H9 (cell line): ENCODE measurements around the gene TRERF1. TPM values are rescaled to one million over a fixed set of nuclear protein-coding genes. Genes with fewer than 3 reads are reported as not detected.

Experiments
- DNase-seq: peaks from one replicate; pipeline ENCODE4 v3.0.0-alpha.2; 2017
- H2AFZ ChIP-seq: one replicate; pipeline ENCODE4 v1.6.1; 2013; ENCODE audit warnings: mild to moderate bottlenecking, low read length, control low read depth, moderate library complexity
- H2AK5ac ChIP-seq: 2 replicates; pipeline ENCODE4 v1.6.1; 2013; ENCODE audit warnings: low read length, control low read depth, mixed read lengths; ENCODE audit not compliant: insufficient read length
- H2BK120ac ChIP-seq: one replicate; pipeline ENCODE4 v1.6.1; 2013; ENCODE audit warnings: low read depth, mild to moderate bottlenecking, low read length, control low read depth, inconsistent platforms; ENCODE audit not compliant: poor library complexity, severe bottlenecking
- H2BK12ac ChIP-seq: 2 replicates; pipeline ENCODE4 v1.6.1; 2013; ENCODE audit warnings: low read length, control low read depth, mixed read lengths, low read depth; ENCODE audit not compliant: insufficient read length
- H2BK15ac ChIP-seq: 2 replicates; pipeline ENCODE4 v1.6.1; 2013; ENCODE audit warnings: low read depth, low read length, control low read depth
- H2BK20ac ChIP-seq: one replicate; pipeline ENCODE4 v1.6.1; 2013; ENCODE audit warnings: low read depth, mild to moderate bottlenecking, low read length, control low read depth, inconsistent platforms; ENCODE audit not compliant: poor library complexity, severe bottlenecking
- H2BK5ac ChIP-seq: 2 replicates; pipeline ENCODE4 v1.6.1; 2013; ENCODE audit warnings: low read length, control low read depth, mixed read lengths; ENCODE audit not compliant: insufficient read length
- H3K14ac ChIP-seq: 2 replicates; pipeline ENCODE4 v1.6.1; 2013; ENCODE audit warnings: low read length, control low read depth; ENCODE audit not compliant: insufficient read depth
- H3K18ac ChIP-seq: 2 replicates; pipeline ENCODE4 v1.6.1; 2013; ENCODE audit warnings: low read depth, mild to moderate bottlenecking, mixed read lengths, low read length, control low read depth; ENCODE audit not compliant: insufficient read length
- H3K23ac ChIP-seq: 2 replicates; pipeline ENCODE4 v1.6.1; 2013; ENCODE audit warnings: low read length, control low read depth, mixed read lengths, low read depth; ENCODE audit not compliant: insufficient read length
- H3K23me2 ChIP-seq: 2 replicates; pipeline ENCODE4 v1.6.1; 2013; ENCODE audit warnings: low read depth, mild to moderate bottlenecking, mixed read lengths, low read length, control low read depth; ENCODE audit not compliant: insufficient read length, poor library complexity, severe bottlenecking
- H3K27ac ChIP-seq: 2 replicates; pipeline ENCODE4 v1.5.1; 2013; ENCODE audit warnings: low read length, control low read depth, mixed read lengths, low read depth; ENCODE audit not compliant: insufficient read length
- H3K27me3 ChIP-seq: 2 replicates; pipeline ENCODE4 v1.6.1; 2013; ENCODE audit warnings: low read length, control low read depth, inconsistent platforms; ENCODE audit not compliant: insufficient read depth
- H3K4ac ChIP-seq: 2 replicates; pipeline ENCODE4 v1.6.1; 2013; ENCODE audit warnings: low read depth, mild to moderate bottlenecking, control low read depth, inconsistent platforms, low read length, moderate library complexity
- H3K4me1 ChIP-seq: 2 replicates; pipeline ENCODE4 v1.6.1; 2013; ENCODE audit warnings: low read length, control low read depth, inconsistent platforms; ENCODE audit not compliant: insufficient read depth
- H3K4me2 ChIP-seq: 2 replicates; pipeline ENCODE4 v1.6.1; 2013; ENCODE audit warnings: low read length, control low read depth, mixed read lengths; ENCODE audit not compliant: insufficient read length, insufficient read depth
- H3K56ac ChIP-seq: 2 replicates; pipeline ENCODE4 v1.6.1; 2013; ENCODE audit warnings: low read depth, mild to moderate bottlenecking, mixed read lengths, low read length, control low read depth; ENCODE audit not compliant: insufficient read length
- H3K79me1 ChIP-seq: 2 replicates; pipeline ENCODE4 v1.6.1; 2013; ENCODE audit warnings: low read depth, mild to moderate bottlenecking, moderate library complexity, low read length, control low read depth, inconsistent platforms; ENCODE audit not compliant: insufficient read depth, poor library complexity, severe bottlenecking
- H3K79me2 ChIP-seq: 2 replicates; pipeline ENCODE4 v1.6.1; 2013; ENCODE audit warnings: low read length, control low read depth, inconsistent platforms; ENCODE audit not compliant: insufficient read depth
- H3K9ac ChIP-seq: 2 replicates; pipeline ENCODE4 v1.6.1; 2013; ENCODE audit warnings: low read length, control low read depth, mixed read lengths; ENCODE audit not compliant: insufficient read length; ENCODE audit errors: extremely low read depth
- H3K9me3 ChIP-seq: one replicate; pipeline ENCODE4 v1.6.1; 2013; ENCODE audit warnings: low read depth, low read length, inconsistent platforms; ENCODE audit not compliant: control insufficient read depth
- H3T11ph ChIP-seq: one replicate; pipeline ENCODE4 v1.6.1; 2013; ENCODE audit warnings: mild to moderate bottlenecking, low read length, control low read depth, inconsistent platforms
- H4K20me1 ChIP-seq: one replicate; pipeline ENCODE4 v1.6.1; 2013; ENCODE audit not compliant: control insufficient read depth, insufficient read length, insufficient read depth
- H4K5ac ChIP-seq: 2 replicates; pipeline ENCODE4 v1.6.1; 2013; ENCODE audit warnings: low read depth, mild to moderate bottlenecking, mixed read lengths, low read length, control low read depth; ENCODE audit not compliant: insufficient read length
- H4K8ac ChIP-seq: replicated peaks from 2 replicates; pipeline ENCODE4 v1.6.1; 2013; ENCODE audit warnings: low read length, control low read depth, mixed read lengths, low read depth; ENCODE audit not compliant: insufficient read length
- H4K91ac ChIP-seq: 2 replicates; pipeline ENCODE4 v1.6.1; 2013; ENCODE audit warnings: low read depth, mild to moderate bottlenecking, moderate library complexity, mixed read lengths, low read length, control low read depth; ENCODE audit not compliant: insufficient read length
- H3K27ac Mint-ChIP-seq, 3 experiments: 2 replicates in 2 of 3; 3 replicates in 1 of 3; pipeline ENCODE4 v1.8.0; 2020 to 2021; ENCODE audit warnings: mixed read lengths in 3 of 3, mild to moderate bottlenecking in 1 of 3, moderate library complexity in 1 of 3
- H3K27me3 Mint-ChIP-seq: 2 replicates; pipeline ENCODE4 v1.8.0; 2021; ENCODE audit warnings: low read depth, mild to moderate bottlenecking, moderate library complexity, mixed read lengths
- H3K36me3 Mint-ChIP-seq, 3 experiments: 2 replicates in 2 of 3; 3 replicates in 1 of 3; pipeline ENCODE4 v1.8.0; 2020 to 2021; ENCODE audit warnings: low read depth in 3 of 3, mixed read lengths in 3 of 3; ENCODE audit not compliant: insufficient read depth in 1 of 3
- H3K4me1 Mint-ChIP-seq, 2 experiments: 2 replicates each; pipeline ENCODE4 v1.8.0; 2020; ENCODE audit warnings: mixed read lengths in 2 of 2
- H3K4me3 Mint-ChIP-seq, 2 experiments: 2 replicates in 1 of 2; 3 replicates in 1 of 2; pipeline ENCODE4 v1.8.0; 2020 to 2021; ENCODE audit warnings: mild to moderate bottlenecking in 2 of 2, mixed read lengths in 2 of 2, moderate library complexity in 1 of 2
- H3K9me3 Mint-ChIP-seq, 2 experiments: 2 replicates in 1 of 2; 3 replicates in 1 of 2; pipeline ENCODE4 v1.8.0; 2020; ENCODE audit warnings: mild to moderate bottlenecking in 2 of 2, mixed read lengths in 2 of 2, moderate library complexity in 1 of 2
- WGBS: extraction: QIAGEN DNeasy Blood & Tissue Kit; methylation state at CpG from one replicate; pipeline ENCODE4 v1.1.7; 2013; ENCODE audit warnings: missing lambda C conversion rate, low lambda C conversion rate, mixed read lengths; ENCODE audit not compliant: insufficient read length; ENCODE audit errors: extremely low coverage; 5-methylcytosine and 5-hydroxymethylcytosine counted together
- total RNA-seq: library from RNA; stranded (reverse); gene quantifications from 2 replicates; pipeline ENCODE4 v1.2.1, GENCODE V29; 2021
- TF ChIP-seq, protein P1 (sequence below): fragments of 200-600 bp; sonication (generic); conservative IDR thresholded peaks from 3 replicates; pipeline ENCODE4 v1.8.0; 2021; ENCODE audit warnings: antibody characterized with exemption, mild to moderate bottlenecking

The TRERF1 gene
- total RNA-seq, 1 experiment from 2014 or later: 19.7 TPM

DNA sequence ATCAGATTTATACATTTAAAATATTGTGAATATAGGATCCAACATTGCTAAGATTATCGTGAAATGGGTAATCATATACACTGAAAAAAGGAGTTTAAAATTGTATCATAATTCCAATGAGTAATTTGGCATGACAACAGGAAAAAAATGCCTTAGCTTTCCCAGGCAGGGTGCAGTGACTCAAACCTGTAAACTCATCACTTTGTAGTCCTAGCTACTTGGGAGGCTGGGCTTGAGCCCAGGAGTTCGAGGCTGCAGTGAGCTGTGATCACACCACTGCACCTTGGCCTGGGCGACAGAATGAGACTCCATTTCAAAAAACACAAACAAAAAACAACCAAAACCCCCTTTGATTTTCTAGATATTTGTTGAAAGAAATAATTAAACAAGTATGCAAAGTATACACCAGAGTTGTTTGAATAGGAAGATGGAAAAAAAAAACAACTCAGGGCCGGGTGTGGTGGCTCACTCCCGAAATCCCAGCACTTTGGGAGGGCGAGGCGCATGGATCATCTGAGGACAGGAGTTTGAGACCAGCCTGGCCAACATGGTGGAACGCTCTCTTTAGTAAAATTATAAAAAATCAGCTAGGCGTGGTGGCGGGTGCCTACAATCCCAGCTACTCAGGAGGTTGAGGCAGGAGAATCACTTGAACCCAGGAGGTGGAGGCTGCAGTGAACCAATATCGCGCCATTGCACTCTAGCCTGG is 98.7 kb downstream of the TRERF1 start:
- Histone ChIP-seq H3K27me3 (no peaks in the 10 kb centered on the region), H3K9ac (no peak overlapping the region), H2AFZ (no peak overlapping the region), H3T11ph (no peak overlapping the region), H3K9me3 (no peaks in the 10 kb centered on the region), H3K56ac (no peak overlapping the region), H3K4me1 (no peaks in the 10 kb centered on the region), H4K20me1 (no peaks in the 10 kb centered on the region), H2BK120ac (no peak overlapping the region), H4K8ac (no peak overlapping the region), H4K5ac (no peak overlapping the region), H3K18ac (no peak overlapping the region), H3K23ac (no peak overlapping the region), H4K91ac (no peak overlapping the region), H3K23me2 (no peaks in the 10 kb centered on the region), H3K79me2 (no peaks in the 10 kb centered on the region), H3K4ac (no peak overlapping the region), H2BK12ac (no peak overlapping the region), H2BK20ac (no peak overlapping the region), H2BK5ac (no peak overlapping the region), H2AK5ac (no peak overlapping the region), H2BK15ac (no peak overlapping the region), H3K79me1 (no peaks in the 10 kb centered on the region), H3K4me2 (no peak overlapping the region), H3K27ac (no peak overlapping the region), H3K14ac (no peak overlapping the region)
- Mint-ChIP-seq H3K9me3 (no peaks in the 10 kb centered on the region), H3K27me3 (no peaks in the 10 kb centered on the region), H3K4me3 (no peak overlapping the region), H3K27ac (no peak overlapping the region), H3K4me1 (peaks cover 3 to 8% of the 10 kb centered on the region in 2 experiments; a peak in 2 of 4 replicates), H3K36me3 (peaks cover 4 to 11% (median 6%) of the 10 kb centered on the region in 3 experiments; a peak in 5 of 7 replicates)
- no peak for DNase-seq
- TF ChIP-seq, protein P1, sequence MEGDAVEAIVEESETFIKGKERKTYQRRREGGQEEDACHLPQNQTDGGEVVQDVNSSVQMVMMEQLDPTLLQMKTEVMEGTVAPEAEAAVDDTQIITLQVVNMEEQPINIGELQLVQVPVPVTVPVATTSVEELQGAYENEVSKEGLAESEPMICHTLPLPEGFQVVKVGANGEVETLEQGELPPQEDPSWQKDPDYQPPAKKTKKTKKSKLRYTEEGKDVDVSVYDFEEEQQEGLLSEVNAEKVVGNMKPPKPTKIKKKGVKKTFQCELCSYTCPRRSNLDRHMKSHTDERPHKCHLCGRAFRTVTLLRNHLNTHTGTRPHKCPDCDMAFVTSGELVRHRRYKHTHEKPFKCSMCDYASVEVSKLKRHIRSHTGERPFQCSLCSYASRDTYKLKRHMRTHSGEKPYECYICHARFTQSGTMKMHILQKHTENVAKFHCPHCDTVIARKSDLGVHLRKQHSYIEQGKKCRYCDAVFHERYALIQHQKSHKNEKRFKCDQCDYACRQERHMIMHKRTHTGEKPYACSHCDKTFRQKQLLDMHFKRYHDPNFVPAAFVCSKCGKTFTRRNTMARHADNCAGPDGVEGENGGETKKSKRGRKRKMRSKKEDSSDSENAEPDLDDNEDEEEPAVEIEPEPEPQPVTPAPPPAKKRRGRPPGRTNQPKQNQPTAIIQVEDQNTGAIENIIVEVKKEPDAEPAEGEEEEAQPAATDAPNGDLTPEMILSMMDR: no peak
- WGBS: no CpG with 5 or more reads among the region's 12 CpGs
